Stimulated activated CD8-positive, alpha-beta memory T cell treated with anti-CD3 and anti-CD28 coated beads, Interleukin-4, amount 100 ng/mL, for 1 hour (primary cell): Measurements from ENCODE around the gene PUDP.
A peak's percentile ranks its signal among the peaks of the same experiment; 100 is the strongest.
"Not testable (repeated sequence)": the region's sequence is repeated elsewhere in the genome, so short reads cannot be mapped to it uniquely, and the experiment has no call there.

Experiments used
- DNase-seq, 2 donors: peaks; one replicate each; pipeline ENCODE4 v3.0.0-alpha.2; 2020; ENCODE audit warnings: low read depth in 2 of 2, low spot score in 1 of 2

The PUDP gene

DNA sequence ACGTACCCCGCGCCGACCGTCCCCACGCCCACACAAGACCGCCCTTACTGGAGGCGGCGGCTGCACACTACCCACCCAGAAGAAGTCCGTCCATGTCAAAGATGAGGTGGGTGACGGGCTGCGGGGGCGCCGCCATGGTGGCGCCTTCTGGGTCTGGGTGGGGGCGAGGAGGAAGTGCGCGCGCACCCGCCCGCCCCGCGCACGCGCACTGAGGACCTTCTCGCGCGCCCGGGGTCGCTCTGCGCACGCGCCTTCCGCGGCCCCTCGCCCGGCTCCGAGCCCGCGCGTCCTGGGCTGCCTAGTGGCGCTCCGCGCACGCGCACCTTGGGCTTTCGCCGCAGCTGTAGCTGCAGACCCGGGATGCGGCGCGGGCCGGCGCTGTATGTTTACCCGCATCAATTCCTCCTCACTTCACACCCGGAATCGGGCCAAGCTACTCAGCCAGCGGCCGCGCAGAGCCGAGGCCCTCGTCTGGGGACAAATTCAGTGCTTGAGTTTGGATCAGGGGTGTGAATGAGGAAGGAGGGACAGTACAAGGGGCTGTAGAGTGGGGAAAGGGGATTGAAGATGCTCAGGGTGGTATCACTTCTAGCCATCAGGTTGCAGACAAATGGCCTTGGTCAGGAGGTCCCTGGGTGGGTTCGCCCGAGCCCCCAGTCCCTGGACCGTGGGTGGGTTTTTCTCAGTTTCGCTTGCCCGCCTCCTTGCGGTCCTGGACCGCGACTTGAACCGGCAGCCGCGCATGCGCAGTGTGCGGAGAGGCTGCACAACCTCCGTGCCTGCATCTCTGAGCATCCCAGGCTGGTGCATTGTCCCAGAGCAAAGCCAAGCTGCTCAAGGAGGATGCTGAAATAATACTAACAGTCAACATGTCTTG lies at the start of gene PUDP:
TSS of gene PUDP (minus strand) at position 176 of the 877 bp plus-strand sequence. CDS start at position 136, 40 bp downstream.
- peak; percentile 64 to 72 for DNase-seq

DNA sequence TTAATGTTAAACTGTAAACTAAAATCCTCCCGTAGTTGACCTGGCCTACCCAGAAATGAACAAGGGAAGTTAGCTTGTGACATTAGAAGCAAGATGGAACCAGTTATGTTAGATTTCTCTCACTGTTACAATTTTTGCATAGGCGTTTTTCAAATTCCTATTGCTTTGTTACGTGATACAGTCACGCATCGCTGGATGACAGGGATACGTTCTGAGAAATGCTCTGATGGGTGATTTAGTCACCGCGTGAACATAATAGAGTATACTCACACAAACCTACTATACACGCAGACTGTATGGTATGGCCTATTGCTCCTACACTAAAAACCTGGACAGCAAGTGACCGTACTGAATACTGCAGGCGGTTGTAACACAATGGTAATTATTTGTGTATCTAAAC lies 46.7 kb upstream of the PUDP start:
- DNase-seq, result no peak

DNA sequence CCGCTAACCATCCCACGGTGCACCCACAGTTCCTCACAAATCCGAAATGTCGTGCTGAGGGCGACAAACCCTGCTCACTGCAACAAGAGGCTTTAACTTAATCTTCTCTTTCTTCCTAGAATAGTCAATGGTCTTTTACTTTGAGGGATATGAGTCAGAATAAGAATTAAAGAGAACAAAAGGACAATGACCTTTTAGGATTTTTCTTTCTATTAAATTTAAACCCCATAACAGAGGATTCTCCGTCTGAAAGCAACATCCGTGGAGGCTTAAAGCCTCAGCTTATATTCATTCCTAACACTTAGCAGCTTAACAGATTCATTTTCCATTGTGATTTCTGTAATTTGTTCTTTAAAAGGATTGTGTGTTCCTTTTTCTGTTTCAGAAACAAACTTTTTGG lies 44.9 kb upstream of the PUDP start:
- DNase-seq, result no peak

DNA sequence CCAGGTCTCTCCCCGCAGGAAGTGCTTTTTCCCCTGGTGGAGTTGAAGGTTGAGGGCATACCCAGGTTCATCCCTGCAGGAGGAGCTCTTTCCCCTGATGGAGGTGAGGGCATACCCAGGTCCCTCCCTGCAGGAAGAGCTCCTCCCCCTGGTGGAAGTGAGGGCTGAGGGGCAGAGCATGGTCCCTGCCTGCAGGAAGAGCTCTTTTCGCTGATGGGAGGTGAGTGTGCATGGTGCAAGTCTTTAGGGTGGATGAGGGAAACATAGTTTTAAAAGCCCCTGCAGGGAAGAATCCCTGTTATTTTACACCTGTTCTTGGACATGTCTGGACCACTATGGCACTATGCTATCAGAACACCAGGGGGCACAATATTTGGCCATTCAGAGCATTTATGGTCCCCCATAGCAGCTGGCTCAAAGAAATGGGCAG lies 43.7 kb upstream of the PUDP start:
- no peak for DNase-seq

DNA sequence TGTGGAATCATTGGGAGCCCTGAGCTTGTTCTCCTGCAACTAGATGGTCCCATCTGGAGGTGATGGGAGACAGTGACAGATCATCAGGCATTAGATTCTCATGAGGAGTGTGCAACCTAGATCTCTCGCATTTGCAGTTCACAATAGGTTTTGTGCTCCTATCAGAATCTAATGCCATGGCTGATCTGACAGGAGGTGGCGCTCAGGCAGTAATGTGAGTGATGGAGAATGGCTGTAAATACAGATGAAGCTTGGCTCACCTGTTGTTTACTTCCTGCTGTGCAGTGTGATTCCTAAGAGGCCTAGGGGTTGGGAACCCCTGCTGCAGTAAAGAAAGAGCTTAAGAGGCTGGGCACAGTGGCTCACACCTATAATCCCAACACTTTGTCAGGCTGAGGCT lies 42.2 kb upstream of the PUDP start:
- no peak for DNase-seq

DNA sequence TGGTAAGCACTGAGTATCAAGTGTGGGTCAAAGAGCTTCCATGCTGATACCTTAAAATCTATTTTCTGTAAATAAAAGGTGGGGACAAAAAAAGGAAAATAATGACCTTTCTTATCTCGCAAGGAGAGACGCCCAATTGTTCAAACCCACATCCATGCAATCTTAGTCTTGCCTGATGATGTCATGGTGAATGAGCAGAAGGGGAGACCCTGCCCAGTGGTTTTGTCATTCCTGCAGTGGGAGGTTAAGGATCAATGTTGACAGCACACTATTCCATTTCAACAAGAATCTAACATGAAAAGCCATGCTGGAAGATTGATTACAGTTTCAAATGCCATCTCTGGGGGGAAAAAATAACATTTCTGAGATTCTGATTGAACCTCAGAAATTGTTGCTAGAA lies 40.7 kb upstream of the PUDP start:
- DNase-seq, result no peak

DNA sequence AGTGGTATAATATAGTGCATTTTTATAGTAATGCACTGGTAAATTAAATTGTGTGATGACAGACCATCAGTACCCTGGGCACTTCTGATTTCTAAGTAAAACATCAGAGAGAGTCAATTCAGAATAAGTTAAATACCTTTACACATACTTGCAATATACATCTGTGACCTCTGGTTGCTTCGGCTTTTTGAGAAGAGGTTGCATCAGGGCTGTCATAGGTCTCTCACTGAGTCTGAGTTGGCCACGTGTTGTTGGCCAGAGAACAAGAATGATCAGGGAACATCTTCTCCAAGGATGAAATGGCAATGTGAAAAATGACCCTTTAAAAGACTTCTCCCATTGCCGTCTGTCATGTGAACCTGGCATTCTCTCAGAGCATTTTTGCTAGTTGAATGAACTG lies 36.9 kb upstream of the PUDP start:
- DNase-seq, result no peak

DNA sequence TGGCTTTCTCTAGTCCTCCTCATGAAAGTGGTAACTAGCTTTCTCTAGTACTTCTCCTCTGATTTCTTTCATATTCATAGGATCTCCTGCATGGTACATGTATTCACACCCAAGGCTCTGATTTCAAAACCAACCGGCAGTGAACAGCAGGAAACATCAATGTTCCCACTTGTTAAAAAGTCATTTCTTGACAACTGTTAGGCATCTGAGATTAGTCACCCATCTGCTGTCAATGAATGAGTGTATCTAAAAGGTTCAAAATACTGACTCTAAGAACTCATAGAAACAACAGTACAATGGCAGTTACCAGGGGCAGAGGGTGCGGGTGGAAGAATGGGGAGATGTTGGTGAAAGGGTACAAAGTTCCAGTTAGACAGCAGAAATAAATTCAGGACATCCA lies 31.5 kb upstream of the PUDP start:
- no peak for DNase-seq

DNA sequence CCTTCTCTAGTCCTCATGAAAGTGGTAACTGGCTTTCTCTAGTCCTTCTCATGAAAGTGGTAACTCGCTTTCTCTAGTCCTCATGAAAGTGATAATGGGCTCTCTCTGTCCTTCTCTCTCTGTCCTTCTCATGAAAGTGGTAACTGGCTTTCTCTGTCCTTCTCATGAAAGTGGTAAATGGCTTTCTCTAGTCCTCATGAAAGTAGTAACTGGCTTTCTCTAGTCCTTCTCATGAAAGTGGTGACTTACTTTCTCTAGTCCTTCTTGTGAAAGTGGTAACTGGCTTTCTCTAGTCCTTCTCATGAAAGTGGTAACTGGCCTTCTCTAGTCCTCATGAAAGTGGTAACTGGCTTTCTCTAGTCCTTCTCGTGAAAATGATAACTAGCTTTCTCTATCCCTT lies 30.9 kb upstream of the PUDP start:
- not testable (repeated sequence) for DNase-seq

DNA sequence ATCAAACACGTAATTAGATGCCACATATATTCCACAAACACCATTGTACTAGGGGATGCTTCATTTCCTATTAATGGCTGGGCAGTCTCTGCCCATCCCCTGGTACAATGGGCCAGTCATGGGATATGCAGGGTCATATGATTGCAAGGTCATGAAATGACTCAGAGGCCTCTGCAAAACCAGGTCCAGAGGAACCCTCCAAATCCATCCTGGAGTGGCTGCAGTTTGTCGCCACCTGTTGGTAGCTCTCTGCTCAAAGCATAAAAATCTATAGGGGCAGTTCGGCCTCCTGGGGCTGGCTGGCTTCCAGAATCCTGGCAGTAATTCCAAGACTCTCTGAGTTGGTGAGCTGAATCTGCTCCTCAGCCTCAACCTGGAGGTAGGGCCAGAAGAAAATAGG lies 22.9 kb upstream of the PUDP start:
- peak in 1 of 2 donors; percentile 1 for DNase-seq

DNA sequence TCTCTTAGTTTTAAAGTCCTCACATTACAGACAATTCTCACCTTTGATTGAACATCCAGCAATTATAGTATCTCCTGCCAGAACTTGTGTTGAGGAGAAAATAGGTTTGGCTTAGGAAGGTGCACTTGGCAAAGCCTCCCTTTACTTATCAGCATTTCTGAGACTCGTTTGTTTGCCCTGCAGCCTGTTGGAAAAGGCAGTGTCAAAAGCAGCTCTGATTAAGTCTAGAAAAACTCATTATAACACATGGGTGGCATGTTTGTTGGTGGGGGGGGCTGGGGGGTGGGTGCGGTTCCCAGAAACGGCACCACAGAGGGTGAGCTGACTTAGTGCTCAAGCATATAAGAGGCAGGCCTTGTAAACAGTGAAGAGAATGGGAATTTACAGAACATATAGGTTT lies 21.7 kb upstream of the PUDP start:
- DNase-seq, result no peak

DNA sequence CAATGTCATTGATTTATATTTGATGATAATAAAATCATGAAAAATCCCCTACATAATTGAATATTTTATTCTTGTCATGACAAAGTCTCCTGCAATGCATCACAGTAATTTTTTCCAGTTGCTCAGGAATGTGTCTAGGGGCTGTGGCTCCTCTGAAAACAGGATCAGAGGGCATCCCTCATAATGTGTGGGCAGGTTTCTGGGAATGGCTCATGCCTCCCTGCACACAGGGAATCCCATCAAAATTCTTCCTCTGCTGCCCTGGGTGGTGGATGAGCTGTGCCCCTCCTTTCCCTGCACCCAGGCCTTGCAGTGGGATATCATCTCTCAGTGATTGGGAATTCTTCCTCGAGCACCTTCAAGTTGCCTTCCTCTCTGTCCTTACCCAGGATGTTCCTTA lies 20.4 kb upstream of the PUDP start:
- no peak for DNase-seq

DNA sequence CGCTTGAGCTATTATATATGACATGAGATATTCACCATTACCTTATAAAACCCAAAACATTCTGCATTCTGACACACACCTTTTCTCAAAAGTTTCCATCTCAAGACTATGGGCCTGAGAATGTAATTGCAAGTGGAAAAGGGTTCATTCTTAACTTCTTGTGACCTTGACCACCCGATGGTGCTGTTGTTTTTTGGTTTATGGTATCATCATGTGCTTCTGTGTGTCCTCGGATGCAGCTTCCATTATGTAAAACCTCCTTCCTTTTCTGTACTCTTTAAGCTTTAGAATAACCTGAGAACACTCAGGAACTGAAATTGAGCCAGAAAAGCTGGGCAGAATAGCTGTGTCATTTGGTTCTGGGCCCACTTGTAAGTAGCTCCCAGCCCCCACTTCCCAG lies 16.2 kb upstream of the PUDP start:
- DNase-seq, result no peak

DNA sequence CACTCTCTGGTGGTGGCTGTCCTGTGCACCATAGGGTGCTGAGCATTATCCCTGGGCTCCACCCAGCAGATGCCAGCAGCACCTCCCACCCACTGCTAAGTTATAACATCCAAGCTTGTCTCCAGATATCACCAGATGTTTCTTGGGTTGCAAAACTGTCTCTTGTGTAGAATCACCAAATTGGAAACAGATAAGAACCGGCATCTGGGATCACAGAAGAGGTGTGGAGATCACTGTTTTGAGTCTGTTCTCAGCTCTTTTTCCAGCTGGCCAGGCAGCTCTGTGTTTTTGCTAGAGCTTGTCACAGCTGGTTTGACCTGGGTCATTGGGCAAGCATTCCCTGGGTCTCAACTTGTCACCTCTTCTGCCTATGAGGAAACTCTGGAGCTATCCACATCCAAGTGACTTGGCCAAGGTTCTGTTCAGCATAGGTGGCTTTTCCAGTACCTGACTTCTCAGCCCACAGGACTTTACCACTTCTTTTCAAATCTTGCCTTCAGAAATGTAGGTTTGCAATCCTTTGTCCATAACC lies 15.3 kb upstream of the PUDP start:
- no peak for DNase-seq

DNA sequence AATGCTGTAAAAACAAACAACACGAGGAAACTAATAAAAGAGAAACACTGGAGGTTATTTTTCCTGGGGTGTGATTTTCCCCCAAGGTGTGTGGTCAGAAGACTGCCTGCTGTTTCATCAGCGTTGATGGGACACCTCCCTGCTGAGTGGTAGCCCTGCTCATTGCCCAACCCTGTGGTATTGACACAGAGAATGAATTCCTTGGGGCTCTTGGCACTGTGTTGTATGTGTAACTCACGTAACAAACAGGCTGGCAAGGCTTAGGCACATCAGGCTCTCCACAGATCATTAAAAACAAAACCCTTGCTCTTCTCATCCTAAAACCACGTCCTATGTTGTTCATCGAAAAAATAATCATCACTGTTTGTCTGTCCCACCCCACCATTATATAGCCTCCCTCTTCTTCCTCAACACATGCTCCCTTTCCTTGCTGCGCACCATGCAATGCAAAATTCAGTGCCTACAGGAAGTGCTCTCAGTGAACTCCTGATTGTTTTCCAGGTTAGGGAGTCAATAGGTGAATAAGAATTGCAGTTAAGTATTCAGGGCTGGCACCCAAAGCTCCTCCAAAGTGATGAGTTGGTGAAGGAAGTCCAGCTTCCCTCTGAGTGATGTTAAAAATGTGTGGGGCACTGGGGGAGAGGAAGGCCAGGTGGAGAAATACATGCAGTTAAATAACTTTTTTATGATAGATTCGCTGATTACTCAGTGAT lies 11.4 kb upstream of the PUDP start:
- DNase-seq, result no peak

DNA sequence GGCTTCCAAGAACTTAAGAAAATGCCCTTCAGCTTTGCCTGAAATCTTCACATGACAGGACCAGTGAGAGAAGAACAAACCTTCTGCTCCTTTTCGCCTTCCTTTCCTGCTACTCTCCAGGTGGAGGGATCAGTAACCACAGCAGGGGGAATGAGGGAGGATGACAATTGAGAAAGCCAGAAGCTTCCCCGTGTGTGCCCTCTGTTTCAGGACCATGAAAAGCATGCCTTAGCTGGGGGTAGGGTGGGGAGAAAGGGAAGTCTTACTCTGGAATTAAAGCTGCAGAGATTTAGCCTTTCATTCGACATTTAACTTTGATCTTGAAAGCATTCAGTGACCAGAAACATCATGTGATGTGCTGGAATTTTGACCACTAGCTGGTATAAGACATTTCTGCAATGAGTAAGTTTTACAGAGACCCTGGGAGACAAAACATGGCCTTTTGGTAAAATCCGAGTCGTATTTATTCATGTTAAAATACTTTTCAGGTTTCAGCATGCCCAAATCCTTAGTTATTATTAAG lies 10.6 kb upstream of the PUDP start:
- DNase-seq, result no peak

DNA sequence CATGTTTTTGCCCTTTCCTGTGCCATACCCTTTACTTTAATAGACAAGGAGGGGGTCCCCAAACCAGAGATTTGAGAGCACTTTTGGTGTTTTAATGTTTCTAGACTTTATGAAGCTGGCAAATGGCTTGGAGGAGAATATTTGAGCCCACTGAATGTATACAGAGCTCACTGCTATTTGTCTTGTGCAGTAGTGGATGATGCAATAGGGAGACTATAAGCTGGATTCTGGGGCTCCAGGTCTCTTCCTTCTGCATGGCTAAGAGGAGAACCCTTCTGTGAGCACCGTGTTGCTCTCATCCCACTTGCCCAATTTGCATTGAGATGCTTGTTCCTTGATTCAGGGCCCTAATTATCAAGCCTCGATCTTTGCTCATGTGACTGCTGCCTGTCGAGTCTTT lies 8.9 kb upstream of the PUDP start:
- DNase-seq, result no peak

DNA sequence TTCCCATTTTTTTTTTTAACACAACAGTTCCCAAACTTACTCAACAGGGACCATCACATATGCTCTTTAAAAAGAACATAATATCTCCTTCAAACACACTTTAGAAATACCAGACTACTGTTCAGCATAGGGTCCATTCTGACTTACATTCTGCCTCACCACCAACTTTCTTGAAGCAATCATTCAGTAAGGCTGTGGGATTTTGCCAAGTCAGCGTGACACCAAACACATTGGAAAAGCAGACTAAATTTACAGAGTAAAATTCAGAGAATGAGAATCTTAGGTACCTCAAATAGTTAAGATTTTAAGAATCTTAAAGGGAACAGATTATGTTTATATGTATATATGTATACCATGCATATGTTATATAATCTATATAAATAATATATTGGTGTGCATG lies 7.2 kb upstream of the PUDP start:
- DNase-seq, result no peak

DNA sequence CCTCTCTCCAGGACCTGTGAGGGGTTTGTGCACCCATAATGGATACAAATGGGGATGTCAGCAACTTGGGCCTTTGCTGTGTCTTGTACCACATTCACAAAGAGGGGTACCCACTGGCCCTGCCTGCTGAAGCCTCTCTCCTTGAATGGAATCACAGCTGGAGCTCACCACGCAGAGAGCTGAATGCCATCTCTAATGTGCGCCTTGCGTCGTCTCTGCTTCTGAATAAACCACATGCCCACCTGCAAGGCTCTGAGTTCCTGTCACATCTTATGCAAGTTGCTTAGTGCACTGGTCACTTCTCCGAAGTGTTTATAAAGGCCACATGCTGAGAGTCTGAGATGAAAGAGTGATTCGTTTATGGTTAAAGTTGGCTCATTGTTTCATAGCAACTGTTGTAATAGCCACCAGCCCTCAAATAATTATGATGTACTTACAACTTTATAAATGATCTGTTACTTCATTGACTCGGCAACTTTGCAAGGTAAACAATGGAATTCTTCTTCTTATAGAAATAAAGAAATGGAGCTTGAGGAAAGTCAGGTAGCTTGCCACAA lies 6.2 kb upstream of the PUDP start:
- DNase-seq, result no peak

DNA sequence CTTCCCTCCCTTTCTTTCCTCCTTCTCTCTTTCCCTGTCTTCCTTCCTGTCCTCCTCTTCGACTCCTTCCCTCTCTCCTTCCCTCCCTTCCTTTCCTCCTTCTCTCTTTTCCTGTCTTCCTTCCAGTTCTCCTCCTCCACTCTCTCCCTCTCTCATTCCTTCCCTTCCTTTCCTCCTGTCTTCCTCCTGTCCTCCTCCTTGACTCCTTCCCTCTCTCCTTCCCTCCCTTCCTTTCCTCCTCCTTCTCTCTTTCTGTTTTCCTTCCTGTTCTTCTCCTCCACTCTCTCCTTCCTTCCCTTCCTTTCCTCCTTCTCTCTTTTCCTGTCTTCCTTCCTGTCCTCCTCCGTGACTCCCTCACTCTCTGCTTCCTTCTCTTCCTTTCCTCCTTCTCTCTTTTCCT lies 5.3 kb upstream of the PUDP start:
- no peak for DNase-seq

DNA sequence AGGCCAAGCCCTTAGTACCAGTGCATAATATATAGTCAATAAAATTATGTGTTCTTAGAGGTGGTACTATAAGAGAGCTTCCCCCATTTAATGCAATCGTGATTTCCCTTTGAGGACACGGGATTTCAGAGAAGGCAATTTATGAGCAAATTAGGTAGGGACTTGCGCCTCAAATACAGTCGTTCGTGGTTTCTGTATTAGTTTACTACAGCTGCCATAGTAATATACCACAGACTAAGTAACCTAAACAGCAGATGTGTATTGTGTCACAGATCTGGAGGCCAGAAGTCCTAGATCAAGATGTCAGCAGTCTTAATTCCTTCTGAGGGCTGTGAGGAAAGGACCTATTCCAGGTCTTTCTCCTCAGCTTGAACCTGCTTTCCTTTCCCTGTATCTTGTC lies 1.5 kb upstream of the PUDP start:
- DNase-seq, result no peak
